Common myeloid progenitor, CD34-positive (primary cell): ENCODE results near the gene CADM2.

Experiments used
- CTCF ChIA-PET: fragments of 350-600 bp; sonication (Branson Sonifier 250); formaldehyde crosslinking; loops from one replicate; lab custom pipeline; 2021; ENCODE audit warnings: antibody characterized with exemption; lab: Charles Lee
- POLR2A ChIA-PET: fragments of 350-600 bp; sonication (Branson Sonifier 250); formaldehyde crosslinking; loops from one replicate; lab custom pipeline; 2021; ENCODE audit warnings: antibody characterized with exemption; lab: Charles Lee
- DNase-seq, 3 donors: peaks; one replicate each; pipeline versions ENCODE4 v3.0.0 to v3.0.0-alpha.2; 2013
- H3K27ac ChIP-seq, 2 experiments: 1 replicate in 1 of 2; 2 replicates in 1 of 2; pipeline ENCODE4 v1.7.0; 2013; ENCODE audit warnings: inconsistent platforms in 2 of 2, low read length in 2 of 2, mild to moderate bottlenecking in 2 of 2, low read depth in 1 of 2, moderate library complexity in 1 of 2; ENCODE audit not compliant: severe bottlenecking in 2 of 2, insufficient read depth in 1 of 2, poor library complexity in 1 of 2
- H3K27me3 ChIP-seq, 5 experiments: replicated peaks in 2 of 5; 1 replicate in 3 of 5; 2 replicates in 2 of 5; pipeline versions ENCODE4 v1.6.1 to v1.7.0; 2013; ENCODE audit warnings: low read length in 4 of 5, mild to moderate bottlenecking in 2 of 5, moderate library complexity in 2 of 5, inconsistent platforms in 1 of 5; ENCODE audit not compliant: insufficient read depth in 5 of 5, control insufficient read depth in 4 of 5
- H3K36me3 ChIP-seq, 4 experiments: 1 replicate in 2 of 4; 2 replicates in 2 of 4; pipeline versions ENCODE4 v1.6.1 to v1.7.0; 2013; ENCODE audit warnings: low read length in 3 of 4, control low read depth in 1 of 4, mild to moderate bottlenecking in 1 of 4; ENCODE audit not compliant: control insufficient read depth in 4 of 4, insufficient read depth in 4 of 4
- H3K4me1 ChIP-seq, 4 experiments: 1 replicate in 3 of 4; 2 replicates in 1 of 4; pipeline versions ENCODE4 v1.6.1 to v1.7.1; 2013; ENCODE audit warnings: low read length in 3 of 4, mild to moderate bottlenecking in 3 of 4, control low read depth in 1 of 4, inconsistent platforms in 1 of 4, moderate library complexity in 1 of 4; ENCODE audit not compliant: control insufficient read depth in 4 of 4, insufficient read depth in 4 of 4; ENCODE audit errors: control extremely low read depth in 1 of 4
- H3K4me3 ChIP-seq, 7 experiments: 1 replicate in 4 of 7; 2 replicates in 3 of 7; pipeline versions ENCODE4 v1.5.1 to v1.7.0; 2013; ENCODE audit warnings: mild to moderate bottlenecking in 7 of 7, low read length in 6 of 7, moderate library complexity in 6 of 7, inconsistent platforms in 2 of 7, low read depth in 2 of 7, control low read depth in 1 of 7; ENCODE audit not compliant: insufficient read depth in 4 of 7, control insufficient read depth in 1 of 7; ENCODE audit errors: extremely low read depth in 1 of 7
- H3K9me3 ChIP-seq, 5 experiments: 1 replicate in 4 of 5; 2 replicates in 1 of 5; pipeline versions ENCODE4 v1.6.1 to v1.7.1; 2013; ENCODE audit warnings: low read length in 4 of 5, mild to moderate bottlenecking in 2 of 5, inconsistent platforms in 1 of 5, low read depth in 1 of 5, moderate library complexity in 1 of 5; ENCODE audit not compliant: control insufficient read depth in 4 of 5, insufficient read depth in 2 of 5; ENCODE audit errors: control extremely low read depth in 1 of 5
- WGBS: methylation state at CpG from one replicate; pipeline ENCODE4 v1.1.5; 2013; ENCODE audit not compliant: insufficient coverage; 5-methylcytosine and 5-hydroxymethylcytosine counted together

Gene CADM2

GRCh38 chr3:85740561-85740960 is 781.8 kb downstream of the CADM2 start:
- Histone ChIP-seq H3K4me1 (no peaks in the 10 kb centered on the region), H3K9me3 (no peaks in the 10 kb centered on the region), H3K27me3 (no peaks in the 10 kb centered on the region), H3K27ac (no peak overlapping the region), H3K36me3 (no peaks in the 10 kb centered on the region), H3K4me3 (no peak overlapping the region)
- no peak for DNase-seq
- CTCF ChIA-PET = interaction anchor here (1.1 kb wide), 1 partner anchor 11 kb away, joined by 3 read pairs; no protein-coding TSS in a partner anchor
- WGBS = 100% methylated on average over 1 of the region's 2 CpGs
- POLR2A ChIA-PET = no interaction called here

GRCh38 chr3:85758442-85758841 is 799.7 kb downstream of the CADM2 start:
- ChIA-PET CTCF (no interaction called here), POLR2A (no interaction called here)
- Histone ChIP-seq H3K9me3 (no peaks in the 10 kb centered on the region), H3K27ac (no peak overlapping the region), H3K36me3 (no peaks in the 10 kb centered on the region), H3K27me3 (no peaks in the 10 kb centered on the region), H3K4me1 (no peaks in the 10 kb centered on the region), H3K4me3 (no peak overlapping the region)
- DNase-seq = no peak

DNA sequence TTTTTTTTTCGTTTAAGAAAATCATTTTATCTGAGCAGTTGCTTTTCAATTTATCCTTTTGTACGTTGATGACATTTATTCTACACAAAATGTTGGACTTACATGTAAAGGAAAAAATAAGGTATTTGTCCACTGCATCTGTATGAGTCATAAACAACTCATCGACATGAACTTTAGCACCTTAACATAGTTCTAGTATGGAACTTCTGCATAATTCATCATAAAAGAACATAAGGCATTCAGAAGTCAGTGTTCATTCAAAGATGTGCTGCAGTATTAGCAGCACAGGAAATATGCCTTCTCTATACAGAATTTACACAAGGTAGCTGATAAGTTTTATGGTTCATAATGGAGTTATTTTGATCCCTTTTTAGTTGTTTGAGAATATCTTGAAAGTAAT is 801.6 kb downstream of the CADM2 start:
- Histone ChIP-seq H3K4me1 (no peaks in the 10 kb centered on the region), H3K36me3 (no peaks in the 10 kb centered on the region), H3K27ac (no peak overlapping the region), H3K4me3 (no peak overlapping the region), H3K9me3 (no peaks in the 10 kb centered on the region), H3K27me3 (no peaks in the 10 kb centered on the region)
- no CpG with 5 or more reads among the region's 3 CpGs for WGBS
- ChIA-PET CTCF (no interaction called here), POLR2A (no interaction called here)
- DNase-seq = no peak

- Histone ChIP-seq H3K4me3 (no peak overlapping the region), H3K9me3 (peaks cover 0 to 1% (median 0%) of the 10 kb centered on the region in 5 experiments), H3K4me1 (peaks cover 0 to 24% (median 3%) of the 10 kb centered on the region in 4 experiments), H3K27ac (no peak overlapping the region), H3K27me3 (no peaks in the 10 kb centered on the region), H3K36me3 (no peaks in the 10 kb centered on the region)
- POLR2A ChIA-PET = no interaction called here
- 90% methylated on average over 3 of the region's 4 CpGs for WGBS
- CTCF ChIA-PET = interaction anchor here (0.8 kb wide), 1 partner anchor 22 kb away, joined by 3 read pairs; no protein-coding TSS in a partner anchor
- DNase-seq = no peak
Observed at GRCh38 chr3:85780806-85781205, 822.0 kb downstream of the CADM2 start.

GRCh38 chr3:85781806-85782205 is 823.0 kb downstream of the CADM2 start:
- POLR2A ChIA-PET = no interaction called here
- no CpG with 5 or more reads among the region's 1 CpG for WGBS

GRCh38 chr3:85783291-85783690 is 824.5 kb downstream of the CADM2 start:
- 0% methylated on average over 1 of the region's 2 CpGs for WGBS
- POLR2A ChIA-PET = no interaction called here

More at GRCh38 chr3:85781806-85782205, 823.0 kb downstream of the CADM2 start:
- Histone ChIP-seq H3K4me1 (peaks cover 0 to 24% (median 3%) of the 10 kb centered on the region in 4 experiments), H3K4me3 (no peak overlapping the region), H3K27me3 (no peaks in the 10 kb centered on the region), H3K27ac (no peak overlapping the region), H3K9me3 (peaks cover 0 to 1% (median 0%) of the 10 kb centered on the region in 5 experiments), H3K36me3 (no peaks in the 10 kb centered on the region)
- peak in 1 of 3 donors; percentile 22 for DNase-seq
- CTCF ChIA-PET = no interaction called here

DNA sequence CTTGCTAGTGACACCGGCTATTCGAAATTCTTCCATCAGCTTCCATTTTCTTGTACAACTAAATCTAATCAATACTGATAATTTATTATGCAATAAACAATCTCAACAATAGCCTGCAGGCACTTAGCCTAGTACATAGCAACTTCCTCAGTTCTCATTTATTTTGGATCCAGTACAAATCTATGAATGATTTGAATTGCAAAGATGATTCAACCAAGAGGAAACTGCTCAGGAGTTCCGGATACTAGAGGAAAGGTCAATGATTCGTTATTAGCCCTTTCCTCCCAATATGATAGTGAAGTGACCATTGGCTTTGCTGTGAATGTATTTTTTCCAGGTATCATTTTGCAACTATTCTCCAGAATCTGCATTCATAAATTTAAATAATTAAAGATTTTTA is 827.0 kb downstream of the CADM2 start:
- H3K36me3 ChIP-seq = no peaks in the 10 kb centered on the region
- H3K4me1 ChIP-seq = peaks cover 0 to 24% (median 3%) of the 10 kb centered on the region in 4 experiments
- no peak overlapping the region for H3K4me3 ChIP-seq
- H3K27ac ChIP-seq = no peak overlapping the region
- H3K9me3 ChIP-seq = no peaks in the 10 kb centered on the region
- ChIA-PET POLR2A (no interaction called here), CTCF (no interaction called here)
- no peaks in the 10 kb centered on the region for H3K27me3 ChIP-seq
- no CpG with 5 or more reads among the region's 4 CpGs for WGBS
- DNase-seq = no peak

More at GRCh38 chr3:85783291-85783690, 824.5 kb downstream of the CADM2 start:
- H3K4me3 ChIP-seq = peak overlapping the region in 2 of 7 experiments; percentile 6 to 9
- DNase-seq = peak; percentile 92 to 99 (median 97)
- CTCF ChIA-PET = interaction anchor here (1.2 kb wide), 1 partner anchor 11 kb away, joined by 3 read pairs; no protein-coding TSS in a partner anchor
- H3K9me3 ChIP-seq = peaks cover 0 to 1% (median 0%) of the 10 kb centered on the region in 5 experiments
- no peak overlapping the region for H3K27ac ChIP-seq
- no peaks in the 10 kb centered on the region for H3K27me3 ChIP-seq
- H3K4me1 ChIP-seq = peaks cover 0 to 24% (median 3%) of the 10 kb centered on the region in 4 experiments
- H3K36me3 ChIP-seq = no peaks in the 10 kb centered on the region
